ENCODE data around the gene C4orf36.

The C4orf36 gene

DNA sequence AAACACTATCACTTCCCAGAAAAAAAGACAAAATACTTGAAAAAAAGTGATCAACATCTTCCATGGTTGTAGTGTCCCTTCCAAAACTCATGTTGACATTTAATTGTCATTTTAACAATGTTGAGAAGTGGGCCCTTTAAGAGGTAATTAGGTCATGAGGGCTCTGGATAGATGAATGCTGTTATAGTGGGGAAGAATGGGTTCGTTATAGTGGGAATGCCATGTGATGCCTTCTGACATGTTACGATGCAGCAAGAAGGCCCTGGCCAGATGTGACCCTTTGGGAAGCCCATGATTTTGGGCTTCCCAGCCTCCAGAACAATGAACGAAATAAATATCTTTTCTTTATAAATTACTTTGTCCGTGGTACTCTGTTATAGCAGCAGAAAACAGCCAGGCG is 39.0 kb downstream of the C4orf36 start:
- DNase-seq = no peak

DNA sequence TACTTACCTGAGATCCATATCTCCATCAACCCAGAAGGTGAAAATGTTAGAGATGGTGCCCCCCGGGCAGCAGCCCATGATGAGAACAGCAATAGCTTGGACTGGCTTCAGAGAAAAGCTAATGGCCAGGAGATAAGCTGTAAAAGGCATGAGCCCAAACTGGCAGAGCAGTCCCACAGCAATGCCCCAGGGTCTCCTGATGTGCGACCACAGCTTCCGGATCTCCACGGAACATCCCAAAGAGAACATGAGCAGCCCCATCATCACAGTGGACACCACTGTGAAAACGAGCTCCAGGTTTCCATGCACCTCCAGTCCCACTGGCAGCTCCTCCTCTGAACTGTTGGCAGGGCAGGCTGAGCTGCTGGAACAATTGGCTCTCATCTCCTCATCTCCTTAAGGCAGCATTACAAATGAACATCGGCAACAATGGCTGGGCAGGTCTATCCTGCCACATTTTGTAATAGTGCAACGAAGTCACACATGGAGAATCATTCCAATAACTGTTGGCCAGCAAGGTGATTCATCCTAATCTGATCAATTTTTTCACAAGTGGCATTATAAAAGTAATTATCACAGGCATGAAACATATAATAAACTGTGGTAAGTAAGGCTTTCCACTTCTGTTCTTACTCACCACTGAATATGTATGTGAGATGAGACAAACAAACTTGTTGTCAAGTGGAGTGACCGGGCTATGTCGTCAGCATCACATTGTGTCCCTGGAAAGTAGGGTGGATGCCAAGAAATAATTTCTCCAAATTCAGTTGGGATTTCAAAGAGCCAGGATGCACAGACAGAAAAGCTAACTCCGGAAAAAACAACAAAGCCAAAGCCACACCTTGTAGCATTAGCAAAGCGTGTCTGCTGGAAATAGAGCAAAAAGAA is 43.2 kb downstream of the C4orf36 start, which contains the start of gene SLC10A6:
TSS of gene SLC10A6 (minus strand) at position 653 of the 888 bp plus-strand sequence. CDS start at position 384, 269 bp downstream.
- DNase-seq = no peak

DNA sequence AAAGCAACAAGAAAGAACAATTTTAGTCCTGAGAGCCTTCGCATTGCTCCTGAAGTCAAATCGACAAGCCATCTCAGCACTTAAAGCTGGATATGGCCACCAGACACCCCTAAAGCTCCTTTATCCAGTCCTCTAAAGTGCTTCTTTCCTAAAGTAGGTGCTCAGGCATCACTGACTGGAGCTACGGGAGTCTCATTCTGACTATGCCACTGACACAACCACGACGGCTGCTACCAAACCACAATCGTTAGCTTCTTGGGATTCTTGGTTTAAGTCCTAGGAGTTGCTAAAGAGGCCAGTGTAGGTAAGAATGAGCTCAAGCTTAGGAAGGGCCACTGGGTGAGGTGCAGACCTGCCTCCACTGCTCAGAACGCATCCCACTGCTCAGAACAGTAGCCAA is 44.1 kb downstream of the C4orf36 start:
- DNase-seq = no peak

DNA sequence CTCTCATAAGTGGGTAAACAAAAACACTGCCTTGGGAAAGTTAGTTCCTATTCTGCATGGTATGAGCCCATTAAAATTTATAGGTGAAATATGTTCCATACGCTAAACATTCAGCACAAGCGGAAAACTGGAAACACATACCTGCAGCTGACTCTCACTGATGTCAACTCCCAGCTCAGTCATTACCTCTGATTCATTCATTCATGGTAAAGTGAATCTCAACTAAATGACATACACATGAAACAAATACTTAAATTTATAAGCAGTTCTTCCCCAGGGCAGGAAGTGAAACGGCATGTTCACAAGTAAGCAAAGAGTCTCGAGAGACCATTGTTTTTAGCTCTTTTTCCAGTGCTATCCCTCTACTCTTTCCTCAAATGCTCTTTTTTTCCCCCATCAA is 44.7 kb downstream of the C4orf36 start:
- no peak for DNase-seq

DNA sequence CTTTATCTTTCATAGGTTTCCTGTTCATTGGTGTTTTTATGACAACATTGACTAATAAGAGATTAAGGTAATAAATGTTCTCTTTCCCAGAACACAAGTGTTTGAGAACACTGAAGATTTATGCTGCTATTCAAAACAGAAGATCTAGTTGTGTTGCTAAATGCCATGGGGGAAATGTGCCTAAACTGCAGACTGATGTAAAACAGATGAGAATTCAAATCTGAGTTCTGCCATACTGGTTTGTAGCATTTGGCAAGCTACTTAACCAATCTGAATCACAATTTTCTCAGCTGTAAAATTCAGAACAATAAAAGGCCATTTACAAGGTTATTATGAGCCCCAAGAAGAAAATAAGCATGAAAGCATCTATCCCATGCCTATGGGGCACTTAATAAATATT is 45.3 kb downstream of the C4orf36 start:
- DNase-seq = no peak

DNA sequence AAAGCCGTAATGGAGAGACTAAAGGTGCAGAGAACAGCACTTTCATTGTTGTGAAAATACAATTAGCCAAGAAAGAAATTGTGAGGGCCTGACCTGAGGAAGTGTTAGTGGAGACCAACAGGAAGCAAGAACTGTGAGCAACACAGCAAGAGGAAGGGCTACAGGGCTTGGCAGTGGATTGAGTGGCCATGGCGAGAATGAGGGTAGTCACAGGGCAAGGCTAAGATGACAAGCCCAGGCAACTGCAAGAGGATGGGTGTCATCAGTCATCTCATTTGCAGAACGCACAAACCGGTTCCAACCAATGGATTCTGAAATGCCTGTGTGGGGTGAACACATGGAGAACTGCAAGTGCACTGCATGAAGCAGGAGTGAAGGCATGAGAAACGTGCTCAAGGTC is 46.6 kb downstream of the C4orf36 start:
- DNase-seq = no peak

DNA sequence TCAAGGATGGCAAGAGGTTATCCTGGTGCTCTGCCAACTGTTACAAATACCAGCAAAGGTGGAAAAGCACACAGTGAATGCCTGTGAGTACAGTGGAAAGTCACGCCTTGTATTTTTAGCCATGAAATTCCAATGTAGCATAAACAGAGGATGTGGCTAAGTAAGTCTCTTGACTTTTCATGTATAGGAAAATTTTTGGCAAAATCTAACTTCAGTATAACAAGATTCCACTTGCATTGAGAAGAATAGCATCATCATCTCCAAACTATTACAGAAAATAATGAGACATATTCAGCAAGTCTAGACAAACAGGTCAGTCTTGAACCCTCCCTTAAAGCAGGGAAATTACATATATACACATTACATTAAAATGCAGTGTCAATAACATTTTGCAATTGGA is 50.9 kb downstream of the C4orf36 start:
- DNase-seq = no peak

DNA sequence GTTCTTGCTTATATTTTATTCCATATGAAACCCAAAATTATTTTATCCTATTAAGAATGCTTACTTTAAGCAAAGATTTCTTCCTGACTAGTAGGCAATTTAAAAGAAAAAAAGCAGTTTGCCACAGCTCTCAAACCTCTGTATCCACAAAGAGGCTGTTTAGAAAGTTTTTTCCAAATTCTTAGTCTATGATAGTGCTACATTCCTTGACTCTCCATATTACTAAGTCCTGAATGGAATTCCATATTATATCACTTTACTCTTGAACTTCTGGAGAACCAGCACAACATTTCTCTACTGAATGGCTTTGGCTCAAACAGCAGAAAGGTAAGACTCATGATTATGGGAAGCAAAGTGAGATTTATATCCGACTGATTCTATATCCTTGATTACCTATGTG is 51.4 kb downstream of the C4orf36 start:
- DNase-seq = no peak

DNA sequence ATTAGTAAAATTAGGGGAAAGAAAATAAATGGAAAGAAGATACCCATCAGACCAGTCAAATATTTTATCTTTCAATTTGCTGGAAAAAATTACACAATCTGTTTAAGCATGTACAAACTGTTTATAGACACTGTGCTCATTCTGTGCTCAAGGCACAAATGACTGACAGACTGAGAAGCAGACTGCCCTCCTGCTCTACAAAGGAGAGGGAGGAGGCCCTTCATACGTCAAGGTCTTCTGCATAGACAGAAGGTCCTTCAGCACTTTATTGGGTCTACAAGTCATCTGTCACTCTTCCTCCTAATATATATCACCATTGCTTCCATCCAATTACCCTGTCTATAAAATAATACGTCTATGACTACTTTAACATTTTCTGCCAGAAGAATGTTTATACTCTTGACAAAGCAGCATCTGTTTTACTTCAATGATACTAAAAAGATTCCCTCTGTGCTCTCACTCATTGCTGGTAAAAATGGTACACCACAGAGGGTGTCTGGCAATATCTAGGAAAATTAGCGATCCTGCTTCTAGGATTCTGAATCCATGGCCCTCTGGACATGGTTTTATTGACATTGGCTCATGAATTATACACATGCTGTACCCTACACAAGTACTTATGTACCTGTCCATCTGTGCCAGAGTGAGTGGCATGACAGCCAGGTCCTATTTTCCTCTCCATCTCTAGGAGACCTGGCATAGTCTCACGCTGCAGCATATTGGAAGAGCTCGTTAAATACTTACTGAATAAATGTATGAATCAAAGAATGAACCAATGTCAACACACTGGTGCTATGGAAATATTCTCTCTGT is 54.3 kb downstream of the C4orf36 start:
- DNase-seq = no peak

DNA sequence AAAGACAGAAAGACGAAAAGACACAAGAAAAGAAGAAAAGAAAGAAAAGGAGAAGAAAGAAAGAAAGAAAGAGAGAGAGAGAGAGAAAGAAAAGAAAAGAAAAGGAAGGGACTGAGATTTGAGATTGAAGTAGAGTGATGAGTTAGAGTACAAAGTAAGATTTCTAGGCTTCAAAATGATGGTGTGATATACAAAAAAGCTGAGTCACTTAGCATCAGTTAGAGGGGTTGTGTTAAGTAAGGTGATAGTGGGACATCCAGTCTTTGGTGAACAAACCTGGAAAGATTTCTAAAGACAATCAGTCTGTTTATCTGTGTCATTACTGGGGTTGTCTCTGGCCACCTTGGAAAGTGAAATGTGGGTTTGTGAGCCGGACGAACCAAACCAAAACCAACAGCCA is 56.5 kb downstream of the C4orf36 start:
- no peak for DNase-seq

DNA sequence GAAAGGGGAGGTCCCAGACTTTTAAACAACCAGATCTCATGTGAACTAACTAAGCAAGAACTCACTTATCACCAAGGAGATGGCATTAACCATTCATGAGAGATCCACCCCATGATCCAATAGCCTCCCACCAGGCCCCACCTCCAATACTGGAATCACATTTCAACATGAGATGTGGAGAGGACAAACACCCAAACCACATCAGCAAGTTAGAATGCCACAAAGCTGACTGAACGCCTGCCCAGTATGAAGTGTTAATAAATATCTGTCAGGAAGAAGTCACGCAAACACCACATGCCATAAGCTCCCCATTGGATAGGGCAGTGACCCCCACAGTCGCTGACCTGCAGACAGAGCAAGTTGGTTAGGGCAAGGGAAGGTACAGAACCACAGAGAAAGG is 57.3 kb downstream of the C4orf36 start:
- no peak for DNase-seq

DNA sequence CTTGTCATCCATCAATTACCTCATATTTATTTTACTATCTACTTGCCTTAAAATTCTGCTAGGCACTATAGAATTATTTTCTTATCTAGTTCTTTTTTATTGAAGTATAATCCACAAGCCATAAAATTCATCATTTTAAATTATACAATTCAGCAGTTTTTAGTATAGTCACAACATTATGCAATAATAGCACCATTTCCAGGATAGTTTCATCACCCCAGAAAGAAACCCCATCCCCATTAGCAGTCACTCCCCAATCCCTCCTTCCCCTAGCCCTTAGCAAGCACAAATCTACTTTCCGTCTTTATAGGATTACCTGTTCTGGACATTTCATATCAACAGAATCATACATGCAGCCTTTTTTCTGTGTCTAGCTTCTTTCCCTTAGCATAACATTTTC is 58.6 kb downstream of the C4orf36 start:
- DNase-seq = no peak

DNA sequence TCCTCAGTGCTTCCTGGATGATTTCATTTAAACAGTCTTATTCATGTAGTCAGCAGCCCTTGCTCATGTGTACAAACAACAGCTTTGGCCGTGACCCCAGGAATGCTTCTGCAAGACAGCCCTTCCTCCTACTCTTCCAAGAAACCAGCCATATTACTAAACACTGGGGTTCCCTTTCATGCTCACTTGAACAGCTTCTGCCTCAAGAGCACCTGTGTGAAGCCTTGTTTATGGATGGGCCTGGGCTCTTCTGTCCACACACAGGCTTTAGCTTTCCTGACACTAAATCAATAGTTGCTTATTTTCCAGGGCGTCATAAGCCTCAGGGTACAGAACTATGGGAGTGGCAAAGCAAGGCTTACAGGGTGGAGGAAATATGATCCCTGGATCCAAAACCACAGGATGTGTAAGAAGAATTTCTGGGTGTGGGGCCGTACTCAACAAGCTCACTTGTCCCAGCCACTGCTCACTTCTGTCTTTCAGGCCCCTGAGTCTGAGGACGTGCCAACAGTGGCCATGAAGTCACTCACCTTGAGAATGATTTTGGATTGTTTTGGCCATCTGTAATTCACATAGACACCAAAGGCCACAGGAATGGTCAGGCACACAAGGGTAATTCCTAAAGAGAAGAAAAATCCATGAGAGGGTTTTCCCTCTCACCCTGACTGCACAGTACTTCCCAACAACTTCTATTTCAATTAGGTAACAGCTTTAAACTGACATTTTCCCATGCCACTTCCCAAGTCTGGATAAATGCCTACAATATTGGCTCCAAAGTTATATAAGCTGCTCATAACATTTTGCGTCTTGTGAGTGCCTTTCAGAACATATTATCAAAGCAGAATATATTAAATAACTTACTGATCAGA is 60.7 kb downstream of the C4orf36 start:
- DNase-seq = no peak
